GM12873 (cell line): ENCODE measurements around the gene S100A1.

ENCODE experiments used
- CTCF ChIP-seq: IDR thresholded peaks from 2 replicates; pipeline ENCODE4 v1.5.1; 2012; ENCODE audit warnings: low read depth, mild to moderate bottlenecking, moderate library complexity, low read length, control low read depth; ENCODE audit not compliant: insufficient read depth; ENCODE audit errors: missing control alignments

The S100A1 gene

DNA sequence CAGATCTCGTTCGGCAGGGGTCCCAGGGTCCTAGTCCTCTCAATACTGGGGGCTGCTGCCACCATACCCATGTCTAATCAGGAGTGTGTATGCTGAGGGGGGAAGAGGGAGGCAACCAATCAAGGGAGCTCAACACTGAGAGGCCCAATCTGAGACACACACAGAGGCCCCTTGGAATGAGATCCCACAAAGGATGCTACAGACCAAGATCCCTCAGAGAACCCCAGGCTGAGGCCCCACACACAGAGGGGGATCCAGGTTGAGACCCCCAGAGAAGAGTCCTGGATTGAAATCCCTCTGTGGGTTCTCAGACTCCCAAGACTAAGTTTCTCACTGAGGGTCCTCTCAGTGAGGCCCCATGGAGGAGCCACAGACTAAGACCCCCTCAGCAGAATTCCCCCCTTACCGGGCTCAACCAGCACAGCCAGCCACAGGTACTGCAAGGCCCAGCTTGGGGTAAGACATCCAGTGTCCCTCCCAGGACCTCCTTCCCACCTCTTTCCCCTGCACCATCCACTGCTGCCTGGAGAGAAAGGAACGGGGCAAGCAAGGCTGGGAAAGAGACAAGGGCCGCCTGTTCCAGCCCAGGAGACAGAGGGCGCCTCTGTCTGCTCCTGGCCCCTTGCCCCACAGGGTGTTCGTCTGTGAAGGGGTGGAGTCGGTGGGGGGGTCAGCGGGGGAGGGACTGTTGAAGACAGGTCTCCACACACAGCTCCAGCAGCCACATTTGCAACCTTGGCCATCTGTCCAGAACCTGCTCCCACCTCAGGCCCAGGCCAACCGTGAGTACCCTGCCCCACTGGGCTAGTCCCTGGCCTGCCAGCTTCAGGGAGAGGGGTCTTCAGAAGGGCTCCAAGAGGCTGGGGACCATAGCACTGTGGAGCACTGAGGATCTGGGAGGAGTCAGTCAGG is at the start of gene S100A1:
Gene S100A1, plus strand, starts transcription at position 720 of the 912 bp plus-strand sequence. CDS start 2,088 bp downstream, outside the sequence.
- no peak for TF ChIP-seq CTCF

GRCh38 chr1:153578490-153578889 is 49.7 kb upstream of the S100A1 start:
- TF ChIP-seq CTCF = no peak

GRCh38 chr1:153578936-153579335 is 49.3 kb upstream of the S100A1 start:
- no peak for TF ChIP-seq CTCF

DNA sequence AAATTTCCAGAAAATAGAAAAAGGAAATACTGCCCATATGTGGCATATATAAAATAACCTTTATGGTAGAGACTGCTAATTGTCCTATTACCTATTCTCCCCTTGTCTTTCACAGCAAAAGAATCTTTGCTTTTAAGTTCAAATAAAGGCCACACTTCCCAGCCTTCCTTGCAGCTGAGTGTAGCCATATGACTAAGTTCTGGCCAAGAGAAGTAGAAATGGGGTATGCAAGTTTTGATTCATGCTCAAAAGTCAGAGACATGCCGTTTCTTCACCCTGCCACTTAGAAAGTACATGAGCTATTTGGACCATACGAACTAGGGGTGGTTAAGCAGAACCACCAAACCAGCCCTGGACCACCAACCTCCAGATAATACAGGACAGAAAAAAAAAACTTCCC is 44.3 kb upstream of the S100A1 start:
- TF ChIP-seq CTCF = no peak

- TF ChIP-seq CTCF = no peak
These were observed 43.2 kb upstream of the S100A1 start for GRCh38 chr1:153585006-153585405.

GRCh38 chr1:153586347-153586746 is 41.9 kb upstream of the S100A1 start:
- no peak for TF ChIP-seq CTCF

DNA sequence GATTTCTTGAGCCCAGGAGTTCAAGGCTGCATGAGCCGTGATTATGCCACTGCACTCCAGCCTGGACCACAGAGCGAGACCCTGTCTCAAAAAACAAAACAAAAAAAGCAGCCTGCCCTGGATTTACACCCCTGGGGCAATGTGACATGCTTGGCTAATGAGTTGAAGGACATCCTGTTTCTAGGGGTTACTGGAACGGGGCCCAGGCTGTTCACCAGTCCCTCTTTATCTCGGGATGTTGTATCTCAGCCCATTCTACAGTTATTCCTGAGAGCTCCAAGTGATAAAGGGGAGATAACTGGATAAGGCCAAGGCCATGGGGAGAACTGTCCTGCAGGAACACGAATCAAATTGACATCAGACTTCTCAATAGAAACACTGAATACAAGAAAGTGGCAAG is 40.9 kb upstream of the S100A1 start:
- TF ChIP-seq CTCF = no peak
